Suprapubic skin (tissue), 4 donors: ENCODE data around the gene RPP14. TPM values are rescaled to one million over a fixed set of nuclear protein-coding genes. Genes with fewer than 3 reads are reported as not detected.

Source experiments
- DNase-seq, 2 donors: peaks; one replicate each; pipeline ENCODE4 v3.0.0-alpha.2; 2019; ENCODE audit warnings: low spot score in 2 of 2
- H3K27ac ChIP-seq: fragments of 200-600 bp; sonication (generic); one replicate; pipeline ENCODE4 v1.5.1; 2019
- H3K27me3 ChIP-seq: fragments of 200-600 bp; sonication (generic); one replicate; pipeline ENCODE4 v1.5.1; 2019
- H3K36me3 ChIP-seq: fragments of 200-600 bp; sonication (generic); one replicate; pipeline ENCODE4 v1.5.1; 2019
- H3K4me1 ChIP-seq: fragments of 200-600 bp; sonication (generic); one replicate; pipeline ENCODE4 v1.5.1; 2019
- H3K4me3 ChIP-seq: fragments of 200-600 bp; sonication (generic); one replicate; pipeline ENCODE4 v1.5.1; 2019; ENCODE audit warnings: mild to moderate bottlenecking
- H3K9me3 ChIP-seq: fragments of 200-600 bp; sonication (generic); one replicate; pipeline ENCODE4 v1.5.1; 2019
- EP300 ChIP-seq: sonication (generic); formaldehyde crosslinking; IDR thresholded peaks from one replicate; pipeline ENCODE4 v1.6.1; 2017; ENCODE audit warnings: antibody characterized with exemption
- POLR2A ChIP-seq, 2 donors: fragments of 450-650 bp; IDR thresholded peaks; one replicate each; pipeline ENCODE4 v1.6.1; 2017; ENCODE audit warnings: antibody characterized with exemption in 2 of 2, mild to moderate bottlenecking in 2 of 2, moderate library complexity in 2 of 2
- POLR2AphosphoS5 ChIP-seq, 3 donors: sonication (generic); formaldehyde crosslinking; IDR thresholded peaks; one replicate each; pipeline ENCODE4 v1.6.1; 2017; ENCODE audit warnings: antibody characterized with exemption in 3 of 3
- WGBS: methylation state at CpG from one replicate; pipeline ENCODE4 v1.1.5; 2018; 5-methylcytosine and 5-hydroxymethylcytosine counted together
- total RNA-seq, 4 donors: library from RNA; depleted of rRNA; stranded (reverse); fragments of >200 nt; gene quantifications; one replicate each; pipeline ENCODE4 v1.1.0, GENCODE V29; 2016
- TF ChIP-seq, protein P1 (sequence below), 2 donors: fragments of 200-600 bp in 1 of 2; fragments of 450-650 bp in 1 of 2; sonication (generic) in 1 of 2; IDR thresholded peaks; one replicate each; pipeline ENCODE4 v1.5.1; 2016 to 2019; ENCODE audit warnings: antibody characterized with exemption in 2 of 2, mild to moderate bottlenecking in 1 of 2, moderate library complexity in 1 of 2

Gene RPP14
- 1 to 10 TPM; 5.0 to 9.9 (median 8.0) TPM for total RNA-seq

- H3K4me3 ChIP-seq: peak within 1 kb of the TSS; percentile 88
- H3K27ac ChIP-seq: peak within 1 kb of the TSS; percentile 99
- peaks cover 37% of the 10 kb centered on the region for H3K4me1 ChIP-seq
- no peaks in the 10 kb centered on the region for H3K27me3 ChIP-seq
- H3K9me3 ChIP-seq: no peaks in the 10 kb centered on the region
- WGBS: 5% methylated on average over 50 of the region's 71 CpGs
- TF ChIP-seq POLR2AphosphoS5 (IDR thresholded peaks at IDR 0.05): peak in 2 of 3 donors; percentile 23 to 58
- TF ChIP-seq EP300: no peak
- TF ChIP-seq POLR2A (IDR thresholded peaks at IDR 0.05): peak in 1 of 2 donors; percentile 83
- TF ChIP-seq, protein P1, sequence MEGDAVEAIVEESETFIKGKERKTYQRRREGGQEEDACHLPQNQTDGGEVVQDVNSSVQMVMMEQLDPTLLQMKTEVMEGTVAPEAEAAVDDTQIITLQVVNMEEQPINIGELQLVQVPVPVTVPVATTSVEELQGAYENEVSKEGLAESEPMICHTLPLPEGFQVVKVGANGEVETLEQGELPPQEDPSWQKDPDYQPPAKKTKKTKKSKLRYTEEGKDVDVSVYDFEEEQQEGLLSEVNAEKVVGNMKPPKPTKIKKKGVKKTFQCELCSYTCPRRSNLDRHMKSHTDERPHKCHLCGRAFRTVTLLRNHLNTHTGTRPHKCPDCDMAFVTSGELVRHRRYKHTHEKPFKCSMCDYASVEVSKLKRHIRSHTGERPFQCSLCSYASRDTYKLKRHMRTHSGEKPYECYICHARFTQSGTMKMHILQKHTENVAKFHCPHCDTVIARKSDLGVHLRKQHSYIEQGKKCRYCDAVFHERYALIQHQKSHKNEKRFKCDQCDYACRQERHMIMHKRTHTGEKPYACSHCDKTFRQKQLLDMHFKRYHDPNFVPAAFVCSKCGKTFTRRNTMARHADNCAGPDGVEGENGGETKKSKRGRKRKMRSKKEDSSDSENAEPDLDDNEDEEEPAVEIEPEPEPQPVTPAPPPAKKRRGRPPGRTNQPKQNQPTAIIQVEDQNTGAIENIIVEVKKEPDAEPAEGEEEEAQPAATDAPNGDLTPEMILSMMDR (IDR thresholded peaks at IDR 0.05): peak; percentile 96 to 98
- peak; percentile 99 to 100 for DNase-seq
- H3K36me3 ChIP-seq: peaks cover 15% of the 10 kb centered on the region
These were observed at the start of gene RPP14, which contains the start of gene HTD2 for GRCh38 chr3:58305882-58306711. Gene RPP14 (plus strand): TSS chr3:58306245. CDS start chr3:58310330, 4,085 bp downstream. Gene HTD2 (plus strand): TSS chr3:58306520. CDS start chr3:58317614, 11,094 bp downstream.

- H3K9me3 ChIP-seq: no peaks in the 10 kb centered on the region
- H3K36me3 ChIP-seq: peaks cover 33% of the 10 kb centered on the region
- DNase-seq: no peak
- H3K4me1 ChIP-seq: peaks cover 9% of the 10 kb centered on the region
- no peaks in the 10 kb centered on the region for H3K27me3 ChIP-seq
- TF ChIP-seq, protein P1 (IDR thresholded peaks at IDR 0.05): no peak
- TF ChIP-seq POLR2AphosphoS5 (IDR thresholded peaks at IDR 0.05): no peak
- no peak for TF ChIP-seq POLR2A (IDR thresholded peaks at IDR 0.05)
- TF ChIP-seq EP300: no peak
- 87% methylated on average over 4 of the region's 4 CpGs for WGBS
- H3K27ac ChIP-seq: no peak overlapping the region
- no peak overlapping the region for H3K4me3 ChIP-seq
These were observed 49.5 kb upstream of the RPP14 start for GRCh38 chr3:58256511-58256910.

DNA sequence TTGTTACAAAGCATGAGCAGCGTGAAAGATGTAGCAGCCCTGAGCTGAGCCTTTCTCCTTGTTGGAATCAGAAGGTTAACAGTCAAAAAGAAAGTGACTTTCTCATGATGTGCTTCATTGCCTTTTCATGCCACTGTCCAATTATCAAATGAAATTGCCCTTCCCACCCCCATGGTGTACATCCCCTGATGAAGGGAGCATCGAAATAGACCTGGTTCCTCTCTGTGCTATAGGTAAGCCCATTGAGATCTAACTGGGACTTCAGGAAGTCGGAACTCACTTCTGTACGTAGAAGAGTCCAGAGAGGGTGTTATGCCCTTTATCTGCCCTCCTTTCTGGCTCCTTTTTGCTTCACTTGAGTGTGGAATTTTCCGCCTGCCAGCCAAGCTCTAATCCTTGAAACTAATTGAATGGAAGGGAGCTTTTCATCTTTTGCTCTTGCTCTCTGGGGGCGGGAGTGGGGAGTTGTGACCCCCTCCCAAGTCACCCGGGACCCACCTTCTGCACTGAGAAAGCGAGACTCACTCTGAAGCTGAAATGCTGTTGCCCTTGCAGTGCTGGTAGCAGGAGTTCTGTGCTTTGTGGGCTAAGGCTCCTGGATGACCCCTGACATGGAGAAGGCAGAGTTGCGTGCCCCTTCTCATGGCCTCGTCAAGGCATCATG is 47.5 kb upstream of the RPP14 start:
- Histone ChIP-seq H3K27ac (no peak overlapping the region), H3K27me3 (no peaks in the 10 kb centered on the region), H3K9me3 (no peaks in the 10 kb centered on the region), H3K4me1 (no peaks in the 10 kb centered on the region), H3K4me3 (no peak overlapping the region), H3K36me3 (peaks cover 33% of the 10 kb centered on the region)
- 92% methylated on average over 10 of the region's 10 CpGs for WGBS
- TF ChIP-seq, protein P1 (IDR thresholded peaks at IDR 0.05): no peak
- TF ChIP-seq EP300: no peak
- TF ChIP-seq POLR2A (IDR thresholded peaks at IDR 0.05): no peak
- TF ChIP-seq POLR2AphosphoS5 (IDR thresholded peaks at IDR 0.05): no peak
- DNase-seq: no peak

GRCh38 chr3:58260261-58260731 is 45.7 kb upstream of the RPP14 start:
- no peak for DNase-seq

DNA sequence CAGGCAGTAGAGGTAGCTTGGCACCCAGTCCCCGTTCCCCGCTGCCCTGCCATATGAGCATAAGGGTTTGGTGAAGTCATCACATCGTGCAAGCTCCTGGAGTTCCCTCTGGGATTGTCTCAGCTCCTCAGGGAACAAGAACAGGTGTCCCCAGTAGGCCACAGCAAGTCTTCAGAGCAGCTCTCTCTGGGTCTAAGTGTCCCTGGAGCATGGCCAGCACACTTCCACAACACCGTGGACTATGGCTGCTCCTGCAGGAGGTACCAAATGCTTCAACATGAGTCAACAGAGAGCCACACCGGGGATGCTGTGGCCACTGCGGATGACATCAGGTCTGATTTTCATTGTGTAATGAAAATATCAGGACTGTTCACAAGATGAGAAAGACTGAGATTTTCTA is 45.3 kb upstream of the RPP14 start:
- no peak for DNase-seq
- TF ChIP-seq, protein P1 (IDR thresholded peaks at IDR 0.05): no peak
- TF ChIP-seq EP300: no peak
- no peak for TF ChIP-seq POLR2A (IDR thresholded peaks at IDR 0.05)
- no peak for TF ChIP-seq POLR2AphosphoS5 (IDR thresholded peaks at IDR 0.05)
- Histone ChIP-seq H3K36me3 (peaks cover 33% of the 10 kb centered on the region), H3K9me3 (no peaks in the 10 kb centered on the region), H3K4me3 (no peak overlapping the region), H3K4me1 (no peaks in the 10 kb centered on the region), H3K27me3 (no peaks in the 10 kb centered on the region), H3K27ac (no peak overlapping the region)
- WGBS: 89% methylated on average over 6 of the region's 6 CpGs

More at GRCh38 chr3:58260261-58260731, 45.7 kb upstream of the RPP14 start:
- Histone ChIP-seq H3K27me3 (no peaks in the 10 kb centered on the region), H3K9me3 (no peaks in the 10 kb centered on the region), H3K4me1 (no peaks in the 10 kb centered on the region), H3K4me3 (no peak overlapping the region), H3K27ac (no peak overlapping the region), H3K36me3 (peaks cover 33% of the 10 kb centered on the region)
- WGBS: 80% methylated on average over 6 of the region's 6 CpGs
- TF ChIP-seq EP300: no peak
